HG02973 (cell line): ENCODE results near the gene CREB3.

Experiments
- ATAC-seq: cut with Tn5 transposase; IDR thresholded peaks from one replicate; pipeline ENCODE4 v1.9.1; 2021; ENCODE audit warnings: moderate library complexity; ENCODE audit not compliant: unreplicated experiment

CREB3 gene

GRCh38 chr9:35771943-35772342 lies 39.5 kb downstream of the CREB3 start:
- ATAC-seq = no peak

GRCh38 chr9:35774907-35775635 lies 42.6 kb downstream of the CREB3 start:
- ATAC-seq = no peak

GRCh38 chr9:35776018-35776417 lies 43.6 kb downstream of the CREB3 start:
- no peak for ATAC-seq

DNA sequence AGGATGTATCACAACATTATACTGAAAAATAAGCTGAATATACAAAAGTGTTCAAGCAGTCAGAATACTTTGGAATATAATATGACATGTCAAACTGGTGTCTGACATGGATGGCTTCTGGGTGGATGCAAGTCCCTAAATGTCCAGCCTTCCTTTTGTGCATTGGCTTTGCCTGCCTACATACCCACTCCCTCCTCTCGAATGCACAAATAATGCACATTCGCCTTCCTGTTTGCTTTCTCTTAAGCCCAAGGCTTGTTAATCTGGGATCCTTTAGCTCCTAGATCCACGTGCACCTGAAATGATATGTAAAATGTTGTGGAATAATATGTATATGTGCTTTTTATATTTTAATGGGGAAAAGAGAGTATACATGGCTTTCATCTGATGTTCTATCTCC lies 46.0 kb downstream of the CREB3 start:
- no peak for ATAC-seq

DNA sequence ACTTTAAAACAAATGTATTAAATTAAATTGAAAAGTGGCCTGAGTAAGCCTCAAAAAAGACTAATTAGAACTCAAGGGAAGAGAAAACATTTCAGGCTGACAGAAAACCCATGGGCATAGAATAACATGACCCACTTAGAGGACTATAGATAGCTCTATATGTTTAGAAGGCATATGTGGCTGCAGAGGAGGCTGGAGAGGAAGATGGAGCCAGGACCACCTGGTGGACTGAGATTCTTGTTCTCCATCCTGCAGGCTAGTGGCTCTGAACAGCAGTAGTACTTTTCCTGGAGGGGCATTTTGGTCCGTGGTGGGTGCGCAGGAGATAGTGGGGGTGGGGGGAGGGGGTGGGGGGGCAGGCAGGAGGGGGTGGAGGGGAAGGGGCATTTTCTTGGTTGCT lies 48.6 kb downstream of the CREB3 start:
- ATAC-seq = no peak

DNA sequence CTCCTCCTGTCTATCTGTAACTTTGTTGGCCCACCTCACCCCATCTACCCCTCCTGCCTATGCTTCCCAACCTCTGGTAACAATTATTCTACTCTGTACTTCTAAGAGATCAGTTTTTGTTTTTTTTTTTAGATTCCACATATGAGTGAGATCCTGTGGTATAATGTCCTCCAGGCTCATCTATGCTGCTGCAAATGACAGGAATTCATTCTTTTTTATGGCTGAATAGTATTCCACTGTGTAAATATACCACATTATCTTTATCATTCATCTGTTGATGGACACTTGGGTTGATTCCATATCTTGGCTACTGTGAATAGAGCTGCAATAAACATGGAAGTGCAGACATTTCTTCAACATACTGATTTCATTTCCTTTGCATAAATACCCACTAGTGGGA lies 51.0 kb downstream of the CREB3 start:
- ATAC-seq = no peak
